Neutrophil (primary cell): Measurements from ENCODE around the gene ADAMTSL1.

ENCODE experiments used
- H3K27ac ChIP-seq: fragments of 200-600 bp; sonication (generic); 2 replicates; pipeline ENCODE4 v1.5.1; 2016; ENCODE audit warnings: mild to moderate bottlenecking, moderate library complexity
- H3K27me3 ChIP-seq: fragments of 200-600 bp; sonication (generic); 2 replicates; pipeline ENCODE4 v1.6.0; 2016; ENCODE audit warnings: mild to moderate bottlenecking
- H3K36me3 ChIP-seq: fragments of 200-600 bp; sonication (generic); 2 replicates; pipeline ENCODE4 v1.5.1; 2017
- H3K4me1 ChIP-seq, 2 experiments: fragments of 200-600 bp in 1 of 2; sonication (generic) in 1 of 2; 1 replicate in 1 of 2; 2 replicates in 1 of 2; pipeline versions ENCODE4 v1.5.1 to v1.6.1; 2013 to 2016; ENCODE audit warnings: low read depth in 1 of 2, low read length in 1 of 2, mild to moderate bottlenecking in 1 of 2, moderate library complexity in 1 of 2; ENCODE audit not compliant: control insufficient read depth in 1 of 2, insufficient read depth in 1 of 2
- H3K4me3 ChIP-seq, 2 experiments: fragments of 200-600 bp in 1 of 2; sonication (generic) in 1 of 2; 1 replicate in 1 of 2; 2 replicates in 1 of 2; pipeline ENCODE4 v1.5.1; 2013 to 2016; ENCODE audit warnings: low read depth in 1 of 2, low read length in 1 of 2, mild to moderate bottlenecking in 1 of 2, moderate library complexity in 1 of 2
- H3K9me3 ChIP-seq: fragments of 200-600 bp; sonication (generic); 2 replicates; pipeline ENCODE4 v1.5.1; 2016
- TF ChIP-seq, protein P1 (sequence below): fragments of 200-600 bp; sonication (generic); IDR thresholded peaks from 2 replicates; pipeline ENCODE4 v1.5.1; 2016; ENCODE audit warnings: antibody characterized with exemption

Gene ADAMTSL1

DNA sequence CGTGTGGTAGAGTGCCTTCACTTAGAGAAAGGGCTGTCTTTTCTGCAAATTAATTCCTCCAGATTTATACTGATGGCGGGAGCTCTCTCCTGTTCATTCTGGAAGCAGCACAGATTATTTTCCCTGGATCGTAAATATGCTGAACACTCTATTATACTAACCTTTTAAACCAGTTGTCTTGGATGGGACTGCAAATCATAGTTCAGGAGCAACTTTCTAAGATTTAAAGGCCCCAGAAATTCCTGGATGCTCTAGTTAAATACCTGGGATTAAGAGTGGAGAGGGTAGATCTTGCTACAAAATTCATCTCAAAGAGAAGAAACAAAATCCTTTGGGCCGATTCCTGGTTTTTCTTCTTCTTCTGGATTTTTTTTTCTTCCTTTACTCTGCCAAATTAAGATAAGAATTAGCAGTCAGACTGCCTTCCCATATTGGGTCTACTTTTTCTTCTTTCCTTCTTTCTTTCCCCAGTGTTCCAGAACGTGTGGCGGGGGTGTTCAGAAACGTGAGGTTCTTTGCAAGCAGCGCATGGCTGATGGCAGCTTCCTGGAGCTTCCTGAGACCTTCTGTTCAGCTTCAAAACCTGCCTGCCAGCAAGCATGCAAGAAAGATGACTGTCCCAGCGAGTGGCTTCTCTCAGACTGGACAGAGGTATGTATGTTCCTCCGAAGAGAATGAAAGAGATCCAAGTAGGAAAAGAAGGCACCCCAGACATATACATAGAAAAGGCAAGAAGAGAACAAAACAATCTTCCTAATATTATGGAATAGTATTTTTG lies 296.4 kb downstream of the ADAMTSL1 start:
- Histone ChIP-seq H3K27me3 (no peaks in the 10 kb centered on the region), H3K4me3 (no peak overlapping the region), H3K4me1 (no peaks in the 10 kb centered on the region), H3K9me3 (no peaks in the 10 kb centered on the region), H3K36me3 (no peaks in the 10 kb centered on the region), H3K27ac (no peak overlapping the region)
- TF ChIP-seq, protein P1, sequence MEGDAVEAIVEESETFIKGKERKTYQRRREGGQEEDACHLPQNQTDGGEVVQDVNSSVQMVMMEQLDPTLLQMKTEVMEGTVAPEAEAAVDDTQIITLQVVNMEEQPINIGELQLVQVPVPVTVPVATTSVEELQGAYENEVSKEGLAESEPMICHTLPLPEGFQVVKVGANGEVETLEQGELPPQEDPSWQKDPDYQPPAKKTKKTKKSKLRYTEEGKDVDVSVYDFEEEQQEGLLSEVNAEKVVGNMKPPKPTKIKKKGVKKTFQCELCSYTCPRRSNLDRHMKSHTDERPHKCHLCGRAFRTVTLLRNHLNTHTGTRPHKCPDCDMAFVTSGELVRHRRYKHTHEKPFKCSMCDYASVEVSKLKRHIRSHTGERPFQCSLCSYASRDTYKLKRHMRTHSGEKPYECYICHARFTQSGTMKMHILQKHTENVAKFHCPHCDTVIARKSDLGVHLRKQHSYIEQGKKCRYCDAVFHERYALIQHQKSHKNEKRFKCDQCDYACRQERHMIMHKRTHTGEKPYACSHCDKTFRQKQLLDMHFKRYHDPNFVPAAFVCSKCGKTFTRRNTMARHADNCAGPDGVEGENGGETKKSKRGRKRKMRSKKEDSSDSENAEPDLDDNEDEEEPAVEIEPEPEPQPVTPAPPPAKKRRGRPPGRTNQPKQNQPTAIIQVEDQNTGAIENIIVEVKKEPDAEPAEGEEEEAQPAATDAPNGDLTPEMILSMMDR, result no peak

DNA sequence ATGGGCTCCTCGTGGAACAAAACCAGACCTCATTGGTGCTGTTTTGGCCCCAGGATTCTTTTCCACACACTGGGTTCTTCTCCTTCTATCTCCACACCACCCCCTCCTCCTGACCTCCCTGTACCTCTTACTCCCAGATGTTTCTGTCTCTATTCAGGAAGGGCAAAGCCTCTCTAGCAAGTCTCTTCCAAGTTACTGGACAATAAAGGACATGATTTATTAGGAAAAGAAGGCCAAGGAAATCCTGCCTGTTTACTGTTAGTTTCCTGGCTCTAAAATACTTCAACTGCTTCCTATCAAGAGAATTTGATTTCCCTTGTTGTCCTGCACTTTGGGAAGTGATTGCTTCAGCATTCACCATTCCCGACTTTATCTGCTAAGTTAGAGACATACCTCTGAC lies 297.1 kb downstream of the ADAMTSL1 start:
- no peaks in the 10 kb centered on the region for H3K27me3 ChIP-seq
- H3K36me3 ChIP-seq, result no peaks in the 10 kb centered on the region
- TF ChIP-seq, protein P1, result no peak
- H3K4me1 ChIP-seq, result no peaks in the 10 kb centered on the region
- H3K27ac ChIP-seq, result no peak overlapping the region
- no peaks in the 10 kb centered on the region for H3K9me3 ChIP-seq
- no peak overlapping the region for H3K4me3 ChIP-seq

DNA sequence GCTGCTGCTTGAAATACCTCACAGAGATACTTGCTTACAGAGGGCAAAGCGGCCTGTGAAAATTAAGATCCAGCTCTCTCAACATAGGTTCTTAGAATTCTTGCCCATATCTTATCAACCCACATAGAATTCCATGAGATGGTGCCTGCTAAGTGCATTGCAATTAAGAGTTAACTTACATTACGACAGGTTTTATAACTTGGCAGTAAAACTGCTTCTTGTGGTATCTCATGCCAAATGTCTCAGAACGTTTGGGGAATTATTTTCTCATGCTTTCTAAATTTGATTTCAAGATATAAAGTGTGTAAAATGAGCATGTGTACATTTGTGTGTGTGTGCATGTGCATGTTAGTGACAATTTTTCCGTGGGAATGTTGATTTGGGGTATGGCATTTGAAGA lies 297.8 kb downstream of the ADAMTSL1 start:
- Histone ChIP-seq H3K27ac (no peak overlapping the region), H3K4me3 (no peak overlapping the region), H3K4me1 (no peaks in the 10 kb centered on the region), H3K36me3 (no peaks in the 10 kb centered on the region), H3K9me3 (no peaks in the 10 kb centered on the region), H3K27me3 (no peaks in the 10 kb centered on the region)
- TF ChIP-seq, protein P1, result no peak

DNA sequence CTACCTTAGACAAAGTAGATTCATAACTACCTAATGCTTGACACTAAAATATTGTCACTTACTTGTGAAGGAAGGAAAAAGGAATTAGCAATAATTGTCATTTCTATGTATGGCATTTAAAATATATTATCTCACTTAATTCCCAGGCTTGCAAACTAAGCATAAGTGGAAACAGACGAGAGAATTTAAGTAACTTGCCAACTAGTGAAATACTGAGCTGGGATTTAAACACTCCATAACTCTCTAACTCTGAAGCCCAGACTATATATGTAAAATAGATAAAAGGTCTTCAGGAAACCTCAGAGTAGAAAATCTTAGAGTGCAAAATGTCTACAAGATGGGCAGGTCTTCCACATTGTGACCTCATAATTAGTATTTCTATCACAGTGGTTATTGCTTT lies 301.3 kb downstream of the ADAMTSL1 start:
- Histone ChIP-seq H3K9me3 (no peaks in the 10 kb centered on the region), H3K27me3 (no peaks in the 10 kb centered on the region), H3K27ac (no peak overlapping the region), H3K4me1 (no peaks in the 10 kb centered on the region), H3K4me3 (no peak overlapping the region), H3K36me3 (no peaks in the 10 kb centered on the region)
- TF ChIP-seq, protein P1, result no peak

DNA sequence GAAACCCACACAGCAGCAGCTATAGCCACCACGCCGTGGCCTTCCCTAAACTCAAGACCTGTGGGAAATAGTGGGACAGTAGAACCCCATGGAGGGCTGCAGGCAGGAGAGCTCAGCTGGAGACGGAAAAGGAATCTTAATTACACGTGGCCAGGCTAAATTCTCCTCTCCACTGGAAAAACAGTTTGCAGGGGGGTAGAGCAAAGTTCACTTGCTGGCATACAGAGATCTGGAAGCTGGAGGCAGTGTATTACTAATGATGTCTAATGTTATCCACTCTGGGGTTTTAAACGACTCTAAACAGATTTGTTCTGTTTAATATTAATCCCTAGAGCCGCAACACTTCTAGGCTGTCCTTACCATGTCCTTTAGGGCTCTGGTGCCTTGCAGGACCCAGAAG lies 302.0 kb downstream of the ADAMTSL1 start:
- TF ChIP-seq, protein P1, result no peak
- no peaks in the 10 kb centered on the region for H3K27me3 ChIP-seq

More for the DNA sequence above, 302.0 kb downstream of the ADAMTSL1 start:
- Histone ChIP-seq H3K4me1 (no peaks in the 10 kb centered on the region), H3K27ac (no peak overlapping the region), H3K4me3 (no peak overlapping the region), H3K9me3 (no peaks in the 10 kb centered on the region), H3K36me3 (no peaks in the 10 kb centered on the region)
